ENCODE measurements around the gene TTC14. TPM values are rescaled to one million over a fixed set of nuclear protein-coding genes. Genes with fewer than 3 reads are reported as not detected.

The TTC14 gene
- total RNA-seq, 1 experiment from 2014 or later = 35.8 TPM

DNA sequence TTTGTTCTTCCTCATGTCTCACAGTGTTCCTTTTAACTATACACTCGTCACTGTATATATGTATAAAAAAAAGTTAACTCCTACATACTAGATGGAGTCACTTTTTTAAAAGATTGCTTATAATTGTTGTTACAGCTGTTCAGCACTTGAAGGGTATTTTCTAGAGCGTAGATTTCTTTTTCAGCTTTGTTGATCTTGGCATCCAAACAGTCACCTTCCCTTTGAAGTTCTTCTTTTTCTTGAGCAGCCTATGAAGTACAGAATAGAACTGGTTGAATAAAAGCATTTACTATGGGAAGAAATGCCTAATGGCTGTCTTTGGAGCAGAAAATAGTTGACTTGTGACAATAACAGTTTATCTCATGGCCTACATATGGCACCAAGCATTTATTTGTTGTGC, 17.8 kb downstream of the TTC14 start:
- Mint-ChIP-seq H3K27me3 (ENCODE audit: insufficient read depth, unreplicated experiment) (no peaks in the 10 kb centered on the region), H3K36me3 (ENCODE audit: insufficient read depth, unreplicated experiment) (peaks cover 17% of the 10 kb centered on the region), H3K27ac (ENCODE audit: low read depth, unreplicated experiment) (no peak overlapping the region), H3K9me3 (ENCODE audit: unreplicated experiment) (no peaks in the 10 kb centered on the region), H3K4me3 (ENCODE audit: unreplicated experiment) (no peak overlapping the region), H3K4me1 (ENCODE audit: insufficient read depth, unreplicated experiment) (no peaks in the 10 kb centered on the region)
- ChIA-PET POLR2A (interaction anchor here (0.6 kb wide), 1 partner anchor 81 kb away, joined by 3 read pairs; no protein-coding TSS in a partner anchor), CTCF (no interaction called here)
- intact Hi-C loops (cut with micrococcal nuclease) = no loop called here
- TF ChIP-seq, protein P1, sequence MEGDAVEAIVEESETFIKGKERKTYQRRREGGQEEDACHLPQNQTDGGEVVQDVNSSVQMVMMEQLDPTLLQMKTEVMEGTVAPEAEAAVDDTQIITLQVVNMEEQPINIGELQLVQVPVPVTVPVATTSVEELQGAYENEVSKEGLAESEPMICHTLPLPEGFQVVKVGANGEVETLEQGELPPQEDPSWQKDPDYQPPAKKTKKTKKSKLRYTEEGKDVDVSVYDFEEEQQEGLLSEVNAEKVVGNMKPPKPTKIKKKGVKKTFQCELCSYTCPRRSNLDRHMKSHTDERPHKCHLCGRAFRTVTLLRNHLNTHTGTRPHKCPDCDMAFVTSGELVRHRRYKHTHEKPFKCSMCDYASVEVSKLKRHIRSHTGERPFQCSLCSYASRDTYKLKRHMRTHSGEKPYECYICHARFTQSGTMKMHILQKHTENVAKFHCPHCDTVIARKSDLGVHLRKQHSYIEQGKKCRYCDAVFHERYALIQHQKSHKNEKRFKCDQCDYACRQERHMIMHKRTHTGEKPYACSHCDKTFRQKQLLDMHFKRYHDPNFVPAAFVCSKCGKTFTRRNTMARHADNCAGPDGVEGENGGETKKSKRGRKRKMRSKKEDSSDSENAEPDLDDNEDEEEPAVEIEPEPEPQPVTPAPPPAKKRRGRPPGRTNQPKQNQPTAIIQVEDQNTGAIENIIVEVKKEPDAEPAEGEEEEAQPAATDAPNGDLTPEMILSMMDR (IDR thresholded peaks at IDR 0.05; ENCODE audit: unreplicated experiment) = no peak
- no peak for DNase-seq (ENCODE audit: unreplicated experiment)
- no TSS peak for BruUV-seq (replicated peaks)

DNA sequence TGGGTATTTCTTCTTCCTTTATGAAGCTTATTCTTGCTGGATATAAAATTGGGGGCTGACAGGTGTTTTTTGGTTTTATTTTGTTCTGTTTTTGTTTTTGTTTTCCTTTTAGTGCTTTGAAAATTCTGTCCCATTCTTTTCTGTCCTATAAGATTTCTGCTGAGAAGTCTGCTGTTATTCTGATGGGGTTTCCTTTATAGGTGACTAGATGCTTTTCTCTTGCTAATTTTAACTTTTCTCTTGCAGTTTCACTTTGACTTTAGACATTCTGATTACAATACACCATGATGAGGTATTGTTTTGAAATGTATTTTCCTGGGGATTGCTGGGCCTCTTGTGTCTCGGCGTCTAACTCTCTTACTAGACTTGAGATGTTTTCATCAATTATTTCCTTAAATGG, 22.8 kb downstream of the TTC14 start:
- no TSS peak for BruUV-seq (replicated peaks)
- Mint-ChIP-seq H3K4me1 (ENCODE audit: insufficient read depth, unreplicated experiment) (no peaks in the 10 kb centered on the region), H3K36me3 (ENCODE audit: insufficient read depth, unreplicated experiment) (peaks cover 31% of the 10 kb centered on the region), H3K27ac (ENCODE audit: low read depth, unreplicated experiment) (no peak overlapping the region), H3K9me3 (ENCODE audit: unreplicated experiment) (no peaks in the 10 kb centered on the region), H3K27me3 (ENCODE audit: insufficient read depth, unreplicated experiment) (no peaks in the 10 kb centered on the region), H3K4me3 (ENCODE audit: unreplicated experiment) (no peak overlapping the region)
- POLR2A ChIA-PET = no interaction called here
- DNase-seq (ENCODE audit: unreplicated experiment) = no peak
- TF ChIP-seq, protein P1 (IDR thresholded peaks at IDR 0.05; ENCODE audit: unreplicated experiment) = no peak
- CTCF ChIA-PET = no interaction called here
- intact Hi-C loops (cut with micrococcal nuclease) = no loop called here

DNA sequence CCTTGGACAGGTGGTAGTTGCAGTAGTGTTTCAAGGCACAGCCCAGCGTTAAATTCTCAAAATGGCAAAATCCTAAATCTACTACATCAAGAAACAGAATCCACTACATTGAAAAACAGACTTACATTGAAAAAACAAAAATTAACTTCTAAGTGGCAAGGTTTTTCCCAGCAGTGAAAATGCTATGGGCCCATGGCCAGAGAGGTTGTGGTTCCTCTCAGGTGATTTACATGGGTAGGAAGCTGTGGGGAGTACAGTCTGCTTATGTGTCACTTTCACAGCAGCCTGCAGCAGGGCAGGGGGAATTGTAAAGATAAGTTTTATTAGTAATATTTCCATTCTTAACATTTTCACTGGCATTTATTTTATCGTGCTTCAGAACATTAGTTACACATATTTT, 24.9 kb downstream of the TTC14 start:
- H3K4me3 Mint-ChIP-seq (ENCODE audit: unreplicated experiment) = no peak overlapping the region
- H3K36me3 Mint-ChIP-seq (ENCODE audit: insufficient read depth, unreplicated experiment) = peaks cover 31% of the 10 kb centered on the region
- POLR2A ChIA-PET = no interaction called here
- no peak for DNase-seq (ENCODE audit: unreplicated experiment)
- CTCF ChIA-PET = no interaction called here
- no peaks in the 10 kb centered on the region for H3K9me3 Mint-ChIP-seq (ENCODE audit: unreplicated experiment)
- no TSS peak for BruUV-seq (replicated peaks)
- TF ChIP-seq, protein P1 (IDR thresholded peaks at IDR 0.05; ENCODE audit: unreplicated experiment) = no peak
- H3K27me3 Mint-ChIP-seq (ENCODE audit: insufficient read depth, unreplicated experiment) = no peaks in the 10 kb centered on the region
- no peaks in the 10 kb centered on the region for H3K4me1 Mint-ChIP-seq (ENCODE audit: insufficient read depth, unreplicated experiment)
- no peak overlapping the region for H3K27ac Mint-ChIP-seq (ENCODE audit: low read depth, unreplicated experiment)
- intact Hi-C loops (cut with micrococcal nuclease) = no loop called here

DNA sequence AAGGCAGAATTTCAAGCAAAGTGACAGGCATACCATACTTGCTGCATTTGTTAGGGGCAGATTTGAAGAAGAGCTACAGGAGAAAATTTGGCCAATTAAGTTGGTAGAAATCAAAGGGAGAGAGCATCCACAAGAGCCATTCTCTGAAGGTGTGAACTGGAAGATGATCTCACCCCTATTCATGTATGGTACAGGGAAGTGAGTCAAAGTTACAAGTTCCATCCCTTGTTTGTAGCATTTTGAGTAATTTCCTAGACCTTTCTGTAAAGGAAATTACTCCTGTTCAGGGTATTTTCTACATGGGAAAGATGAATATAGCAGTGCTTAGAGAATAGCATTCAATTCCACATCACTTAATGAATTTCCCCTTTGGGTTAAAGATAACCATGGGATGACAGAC, 28.4 kb downstream of the TTC14 start:
- no peak overlapping the region for H3K4me3 Mint-ChIP-seq (ENCODE audit: unreplicated experiment)
- BruUV-seq (replicated peaks) = no TSS peak
- intact Hi-C loops (cut with micrococcal nuclease) = no loop called here
- H3K36me3 Mint-ChIP-seq (ENCODE audit: insufficient read depth, unreplicated experiment) = peaks cover 12% of the 10 kb centered on the region
- DNase-seq (ENCODE audit: unreplicated experiment) = no peak
- H3K27ac Mint-ChIP-seq (ENCODE audit: low read depth, unreplicated experiment) = no peak overlapping the region
- CTCF ChIA-PET = interaction anchor here (0.7 kb wide), 1 partner anchor 98 kb away, joined by 5 read pairs; no protein-coding TSS in a partner anchor
- H3K9me3 Mint-ChIP-seq (ENCODE audit: unreplicated experiment) = no peaks in the 10 kb centered on the region
- POLR2A ChIA-PET = no interaction called here
- no peaks in the 10 kb centered on the region for H3K4me1 Mint-ChIP-seq (ENCODE audit: insufficient read depth, unreplicated experiment)
- TF ChIP-seq, protein P1 (IDR thresholded peaks at IDR 0.05; ENCODE audit: unreplicated experiment) = no peak
- H3K27me3 Mint-ChIP-seq (ENCODE audit: insufficient read depth, unreplicated experiment) = peaks cover 14% of the 10 kb centered on the region

All from MCF 10A (cell line).